GM19023 (cell line): ENCODE measurements around the gene TSPEAR.
"Not testable (repeated sequence)": the region's sequence is repeated elsewhere in the genome, so short reads cannot be mapped to it uniquely, and the experiment has no call there.

Experiments
- ATAC-seq: cut with Tn5 transposase; IDR thresholded peaks from one replicate; pipeline ENCODE4 v1.9.1; 2021; ENCODE audit warnings: mild to moderate bottlenecking, moderate library complexity; ENCODE audit not compliant: unreplicated experiment

TSPEAR gene

DNA sequence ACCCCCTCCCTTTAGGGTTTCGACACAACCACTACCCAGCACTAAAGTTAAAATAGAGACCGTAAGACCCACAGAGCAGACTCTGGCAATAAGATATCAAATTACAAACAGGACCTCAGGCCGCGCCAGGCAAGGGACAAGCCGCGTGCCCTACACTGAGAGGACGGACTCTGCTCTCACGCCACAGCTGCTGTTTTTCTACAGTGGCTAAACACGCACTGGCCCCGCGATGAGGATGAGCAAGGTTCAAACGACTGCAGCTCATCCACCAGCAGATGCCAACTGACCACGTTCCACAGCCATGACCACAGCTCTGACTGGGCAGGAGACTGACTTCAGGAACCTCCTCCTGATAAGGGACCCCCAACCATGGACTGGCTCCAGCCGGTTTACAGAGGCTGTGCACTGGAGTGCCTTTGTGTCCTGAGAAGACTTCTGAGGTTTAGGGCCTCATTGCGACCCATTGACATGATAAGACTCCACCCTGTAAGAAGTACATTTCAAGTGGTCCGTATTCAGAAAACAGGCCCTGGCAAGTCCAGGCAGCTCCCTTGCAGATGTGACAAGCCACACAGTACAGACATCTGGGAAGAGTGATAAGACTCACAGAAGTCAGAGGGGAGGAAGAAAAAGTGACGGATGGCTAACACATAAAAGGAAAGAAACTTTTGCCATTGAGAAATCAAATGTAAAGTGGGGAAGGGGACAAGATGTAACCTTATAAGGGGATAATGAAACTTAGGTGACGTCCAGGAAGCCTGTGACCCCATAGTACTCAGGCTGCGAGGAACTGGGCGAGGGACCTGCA, 117.6 kb downstream of the TSPEAR start:
- no peak for ATAC-seq

- no peak for ATAC-seq
Observed at GRCh38 chr21:44592446-44593311, 118.7 kb downstream of the TSPEAR start, which contains the start of gene KRTAP10-6. Gene KRTAP10-6 (minus strand): TSS chr21:44592505. CDS start chr21:44592484, 21 bp downstream.

GRCh38 chr21:44591801-44592130, 119.6 kb downstream of the TSPEAR start:
- ATAC-seq = not testable (repeated sequence)

- ATAC-seq = not testable (repeated sequence)
Observed at GRCh38 chr21:44590897-44591800, 120.2 kb downstream of the TSPEAR start.

GRCh38 chr21:44590311-44590721, 121.1 kb downstream of the TSPEAR start:
- ATAC-seq = no peak

DNA sequence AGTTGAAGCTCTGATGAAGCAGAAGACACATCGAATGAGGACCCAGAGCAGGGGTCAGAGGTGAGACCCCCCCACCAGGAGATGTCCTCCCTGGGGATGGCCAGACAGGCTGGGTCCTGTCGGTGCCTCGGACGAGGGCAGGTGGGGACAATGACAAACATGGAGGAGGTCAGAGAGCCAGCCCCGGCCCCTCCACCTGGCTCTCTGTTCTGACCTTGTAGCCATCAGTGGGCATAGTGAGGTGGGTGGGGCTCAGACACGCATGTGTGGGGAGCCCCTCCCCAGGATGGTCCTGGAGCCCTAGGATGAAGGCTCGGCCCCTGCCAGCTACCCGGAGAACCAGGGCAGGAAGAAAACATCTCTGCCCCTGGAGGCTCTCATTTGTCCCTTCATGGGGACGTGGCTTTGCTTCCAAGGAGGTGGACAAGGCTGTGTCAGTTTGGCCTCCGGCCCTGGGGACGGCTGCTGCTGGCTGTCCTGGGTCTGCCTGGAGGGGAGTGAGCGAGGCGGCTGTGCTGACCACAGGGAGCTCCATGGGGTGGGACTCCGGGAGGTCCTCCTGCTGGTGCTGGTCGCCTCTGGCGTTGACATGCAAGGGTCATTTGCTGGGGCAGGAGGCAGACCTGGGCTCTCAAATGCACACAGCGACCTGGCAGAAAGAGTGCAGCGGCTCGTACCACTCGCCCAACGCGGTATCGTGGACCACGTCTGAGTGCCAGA, 121.6 kb downstream of the TSPEAR start:
- no peak for ATAC-seq

- no peak for ATAC-seq
Observed at GRCh38 chr21:44589094-44589493, 122.3 kb downstream of the TSPEAR start.

DNA sequence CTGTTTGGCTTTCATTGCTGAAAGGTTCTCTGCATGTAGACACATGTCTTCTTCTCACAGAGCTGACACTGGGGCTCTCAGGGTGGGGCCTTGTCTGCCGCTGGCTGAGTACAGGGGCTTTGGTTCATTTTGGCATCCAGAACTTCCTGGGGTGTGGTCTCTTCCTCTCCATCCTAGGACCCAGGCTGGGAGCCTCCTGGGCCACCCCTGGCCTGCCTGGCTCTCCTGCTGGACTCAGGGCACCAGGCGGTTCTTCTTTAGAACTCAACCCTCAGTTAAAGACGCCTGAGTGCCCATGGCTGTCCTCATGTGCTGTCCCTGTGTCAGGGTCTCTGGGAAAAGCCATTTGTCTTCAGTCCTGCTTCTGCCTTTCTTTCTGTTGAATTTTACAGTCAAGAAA, 125.5 kb downstream of the TSPEAR start:
- ATAC-seq = no peak

DNA sequence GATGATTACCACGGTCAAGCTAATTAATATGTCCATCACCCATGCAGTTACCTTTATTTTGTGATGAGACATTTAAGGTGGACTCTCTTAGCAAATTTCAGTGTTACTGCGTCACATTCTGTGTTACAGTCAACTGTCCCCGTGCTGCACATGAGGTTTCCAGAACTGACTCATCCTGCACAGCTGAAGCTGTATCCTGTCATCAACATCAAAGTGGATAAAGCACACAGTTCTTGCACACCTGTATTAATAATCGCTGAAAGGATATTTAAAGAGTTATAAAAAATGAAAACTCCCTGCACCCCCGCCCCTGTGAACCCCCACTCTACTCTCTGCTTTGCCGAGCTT, 127.6 kb downstream of the TSPEAR start:
- ATAC-seq = no peak

- no peak for ATAC-seq
Observed at GRCh38 chr21:44583089-44583799, 128.1 kb downstream of the TSPEAR start.

GRCh38 chr21:44582055-44582454, 129.3 kb downstream of the TSPEAR start:
- ATAC-seq = no peak

GRCh38 chr21:44581158-44581557, 130.2 kb downstream of the TSPEAR start:
- no peak for ATAC-seq

- not testable (repeated sequence) for ATAC-seq
Observed at GRCh38 chr21:44580231-44580821, 131.0 kb downstream of the TSPEAR start, which contains the start of gene KRTAP10-5. Gene KRTAP10-5 (minus strand): TSS chr21:44580604. CDS start chr21:44580578, 26 bp downstream.

DNA sequence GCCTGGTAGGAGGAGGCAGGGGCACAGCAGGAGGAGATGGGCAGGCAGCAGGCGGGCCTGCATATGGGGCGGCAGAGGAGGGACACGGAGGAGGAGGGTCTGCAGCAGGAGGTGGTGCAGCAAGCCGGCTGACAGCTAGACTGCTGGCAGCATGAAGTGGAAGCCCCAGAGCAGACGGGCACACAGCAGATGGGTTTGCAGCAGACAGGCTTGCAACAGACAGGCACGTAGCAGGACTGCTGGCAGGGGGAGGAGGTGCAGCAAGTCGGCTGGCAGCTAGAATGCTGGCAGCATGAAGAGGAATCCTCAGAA, 131.6 kb downstream of the TSPEAR start:
- no peak for ATAC-seq

GRCh38 chr21:44579056-44579832, 132.1 kb downstream of the TSPEAR start:
- ATAC-seq = no peak

GRCh38 chr21:44578371-44579055, 132.9 kb downstream of the TSPEAR start:
- no peak for ATAC-seq

GRCh38 chr21:44576025-44576420, 135.3 kb downstream of the TSPEAR start:
- ATAC-seq = no peak
